DMS79 (cell line): ENCODE results near the gene PGM3.

ENCODE experiments used
- DNase-seq: peaks from one replicate; lab custom pipeline; 2025; lab: John Stamatoyannopoulos, UW

PGM3 gene

DNA sequence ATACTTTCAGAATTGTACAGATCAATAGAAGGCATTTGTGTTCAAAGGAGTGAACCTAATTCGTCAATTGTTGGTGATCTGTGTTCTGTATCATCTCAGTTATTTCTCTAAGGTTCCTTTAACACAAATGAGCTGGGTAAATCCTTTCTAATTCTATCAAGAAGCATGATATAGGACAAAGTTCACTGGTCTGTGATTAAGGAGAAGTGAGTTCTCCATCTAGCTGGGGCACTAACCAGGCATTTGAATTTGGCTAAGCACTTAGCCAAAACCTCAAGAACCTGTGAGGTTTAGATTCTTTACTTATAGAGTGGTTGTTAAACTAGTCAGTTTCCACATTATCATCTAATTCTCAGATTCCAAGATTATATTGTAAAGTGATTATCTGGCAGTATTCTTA is 75.3 kb downstream of the PGM3 start:
- no peak for DNase-seq
